Colonic mucosa (tissue), 4 donors: ENCODE data around the gene CCSER1. TPM values are rescaled to one million over a fixed set of nuclear protein-coding genes. Genes with fewer than 3 reads are reported as not detected.

Experiments
- DNase-seq: peaks from one replicate; pipeline ENCODE4 v3.0.0-alpha.2; 2020
- H3K27ac ChIP-seq: fragments of 200-600 bp; one replicate; pipeline ENCODE4 v1.8.0; 2021
- H3K27me3 ChIP-seq: fragments of 200-600 bp; one replicate; pipeline ENCODE4 v1.8.0; 2021
- H3K36me3 ChIP-seq: fragments of 200-600 bp; one replicate; pipeline ENCODE4 v1.8.0; 2021
- H3K4me1 ChIP-seq: fragments of 200-600 bp; one replicate; pipeline ENCODE4 v1.8.0; 2021; ENCODE audit warnings: mild to moderate bottlenecking
- H3K4me3 ChIP-seq: fragments of 200-600 bp; one replicate; pipeline ENCODE4 v1.8.0; 2021
- H3K9ac ChIP-seq, 2 donors: one replicate each; pipeline ENCODE4 v1.7.0; 2013; ENCODE audit warnings: control low read depth in 2 of 2, low read depth in 2 of 2, low read length in 2 of 2
- H3K9me3 ChIP-seq: fragments of 200-600 bp; one replicate; pipeline ENCODE4 v1.8.0; 2021
- intact Hi-C: fragments of 100-400 bp; cut with DNase I; formaldehyde crosslinking; loops from one replicate; pipeline ENCODE4 v1.14.1; 2022
- total RNA-seq, 2 donors: library from RNA; stranded (reverse); fragmentation: NEBNext Ultra II Directional in 1 of 2; extraction: Animal tissue kit (Norgen Biotek cat#: 25700) in 1 of 2; gene quantifications; one replicate each; pipeline ENCODE4 v1.2.1, GENCODE V29; 2021
- TF ChIP-seq, protein P1 (sequence below): fragments of 200-600 bp; IDR thresholded peaks from one replicate; pipeline ENCODE4 v1.8.0; 2022; ENCODE audit warnings: antibody characterized with exemption, mild to moderate bottlenecking
- donor health status: healthy.
- donor health status: DM: no; HTN: no; CAD: no.
- donor health status: DM: no; HTN: no; CAD: no.

CCSER1 gene
- total RNA-seq, 2 donors from 2014 or later: 11.2 to 13.4 TPM

DNA sequence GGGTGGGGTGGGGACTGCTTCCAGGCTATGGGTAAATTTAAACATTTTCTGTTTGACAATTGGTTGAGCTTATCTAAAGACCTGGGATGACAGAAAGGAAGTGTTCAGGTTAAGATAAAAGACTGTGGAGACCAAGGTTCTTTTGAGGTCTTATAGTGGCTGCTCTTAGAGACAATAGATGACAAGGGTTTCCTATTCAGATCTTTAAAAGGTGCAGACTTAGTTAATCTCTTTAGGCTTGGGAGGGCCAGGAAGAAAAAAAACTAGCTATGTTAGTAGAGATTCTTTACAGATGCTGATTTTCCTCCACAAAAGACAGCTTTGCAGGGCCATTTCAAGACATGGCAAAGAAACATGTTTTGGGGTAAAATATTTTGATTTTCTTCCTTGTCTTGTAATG lies 972.5 kb downstream of the CCSER1 start:
- Histone ChIP-seq H3K9ac (no peak overlapping the region), H3K9me3 (no peaks in the 10 kb centered on the region), H3K27me3 (no peaks in the 10 kb centered on the region), H3K27ac (no peak overlapping the region), H3K36me3 (no peaks in the 10 kb centered on the region), H3K4me3 (no peak overlapping the region), H3K4me1 (no peaks in the 10 kb centered on the region)
- TF ChIP-seq, protein P1, sequence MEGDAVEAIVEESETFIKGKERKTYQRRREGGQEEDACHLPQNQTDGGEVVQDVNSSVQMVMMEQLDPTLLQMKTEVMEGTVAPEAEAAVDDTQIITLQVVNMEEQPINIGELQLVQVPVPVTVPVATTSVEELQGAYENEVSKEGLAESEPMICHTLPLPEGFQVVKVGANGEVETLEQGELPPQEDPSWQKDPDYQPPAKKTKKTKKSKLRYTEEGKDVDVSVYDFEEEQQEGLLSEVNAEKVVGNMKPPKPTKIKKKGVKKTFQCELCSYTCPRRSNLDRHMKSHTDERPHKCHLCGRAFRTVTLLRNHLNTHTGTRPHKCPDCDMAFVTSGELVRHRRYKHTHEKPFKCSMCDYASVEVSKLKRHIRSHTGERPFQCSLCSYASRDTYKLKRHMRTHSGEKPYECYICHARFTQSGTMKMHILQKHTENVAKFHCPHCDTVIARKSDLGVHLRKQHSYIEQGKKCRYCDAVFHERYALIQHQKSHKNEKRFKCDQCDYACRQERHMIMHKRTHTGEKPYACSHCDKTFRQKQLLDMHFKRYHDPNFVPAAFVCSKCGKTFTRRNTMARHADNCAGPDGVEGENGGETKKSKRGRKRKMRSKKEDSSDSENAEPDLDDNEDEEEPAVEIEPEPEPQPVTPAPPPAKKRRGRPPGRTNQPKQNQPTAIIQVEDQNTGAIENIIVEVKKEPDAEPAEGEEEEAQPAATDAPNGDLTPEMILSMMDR: no peak
- intact Hi-C loops: no loop called here
- no peak for DNase-seq

DNA sequence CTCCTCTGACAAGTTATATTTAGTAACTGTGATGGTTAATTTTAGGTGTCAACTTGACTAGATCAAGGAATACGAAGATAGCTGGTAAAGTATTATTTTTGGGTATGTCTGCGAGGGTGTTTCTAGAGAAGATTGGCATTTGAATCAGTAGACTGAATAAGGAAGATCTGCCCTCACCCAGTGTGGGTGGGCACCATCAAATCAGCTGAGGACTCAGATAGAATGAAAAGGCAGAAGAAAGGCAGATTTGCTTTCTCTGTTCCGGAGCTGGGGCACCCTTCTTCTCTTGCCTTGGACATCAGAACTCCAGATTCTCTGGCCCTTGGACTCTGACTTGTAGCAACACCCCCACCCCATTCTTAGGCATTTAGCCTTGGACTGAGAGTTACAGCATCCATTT lies 981.6 kb downstream of the CCSER1 start:
- H3K4me3 ChIP-seq: no peak overlapping the region
- H3K27me3 ChIP-seq: no peaks in the 10 kb centered on the region
- H3K9me3 ChIP-seq: no peaks in the 10 kb centered on the region
- TF ChIP-seq, protein P1: no peak
- DNase-seq: no peak
- H3K4me1 ChIP-seq: no peaks in the 10 kb centered on the region
- no peaks in the 10 kb centered on the region for H3K36me3 ChIP-seq
- no peak overlapping the region for H3K9ac ChIP-seq
- intact Hi-C loops: no loop called here
- H3K27ac ChIP-seq: no peak overlapping the region

DNA sequence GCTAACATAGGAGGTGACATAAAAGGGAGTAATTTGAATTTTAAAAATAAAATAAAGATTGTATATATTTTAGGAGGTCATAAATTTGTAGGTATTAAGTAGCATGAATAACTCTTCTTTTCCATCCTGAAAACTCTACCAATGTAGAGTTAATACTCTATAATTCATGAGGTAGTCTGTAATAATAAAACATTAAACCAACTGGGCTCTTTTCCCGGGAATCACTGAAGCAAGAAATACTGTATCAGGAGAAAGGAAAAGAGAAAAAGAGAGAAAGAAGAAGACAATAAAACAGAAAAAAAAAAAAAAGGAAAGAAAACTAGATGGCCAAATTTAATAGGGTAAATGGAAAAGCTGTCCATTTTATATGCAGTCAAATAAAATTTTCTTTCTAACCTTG lies 984.4 kb downstream of the CCSER1 start:
- no peak for DNase-seq
- Histone ChIP-seq H3K27ac (no peak overlapping the region), H3K4me3 (no peak overlapping the region), H3K36me3 (no peaks in the 10 kb centered on the region), H3K9ac (no peak overlapping the region), H3K9me3 (no peaks in the 10 kb centered on the region), H3K27me3 (no peaks in the 10 kb centered on the region), H3K4me1 (no peaks in the 10 kb centered on the region)
- intact Hi-C loops: loop anchor here (10.0 kb wide), 1 partner anchor 697 kb away; no protein-coding TSS in a partner anchor
- TF ChIP-seq, protein P1: no peak

DNA sequence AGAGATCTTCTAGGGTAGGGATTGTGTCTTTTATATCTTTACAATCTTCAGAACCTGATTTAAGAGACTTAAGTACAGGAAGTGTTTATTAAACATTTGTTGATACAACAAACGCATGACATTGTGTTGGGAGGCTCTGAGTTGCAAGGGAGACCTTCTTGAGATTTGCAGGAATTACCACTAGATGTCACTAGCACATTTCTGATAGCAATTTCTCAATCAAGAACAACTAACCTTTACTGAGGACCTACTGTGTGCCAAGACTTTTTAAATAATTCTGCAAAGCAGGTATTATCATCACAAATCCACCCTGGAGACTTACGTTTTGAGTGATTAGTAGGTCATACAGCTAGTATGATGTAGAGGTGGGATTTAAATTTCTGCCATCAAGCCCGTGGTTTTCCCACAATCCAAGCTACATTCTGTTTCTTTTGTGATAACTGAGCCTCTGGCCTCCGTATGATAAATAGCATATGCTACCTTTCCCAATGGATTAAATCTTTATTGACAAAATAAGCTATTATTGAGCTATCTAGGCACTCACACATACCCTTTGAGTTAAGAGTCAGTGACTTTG lies 986.0 kb downstream of the CCSER1 start:
- TF ChIP-seq, protein P1: peak; percentile 37
- H3K4me3 ChIP-seq: no peak overlapping the region
- no peak overlapping the region for H3K27ac ChIP-seq
- no peaks in the 10 kb centered on the region for H3K27me3 ChIP-seq
- no peak overlapping the region for H3K9ac ChIP-seq
- no peaks in the 10 kb centered on the region for H3K36me3 ChIP-seq
- intact Hi-C loops: loop anchor here (10.0 kb wide), 1 partner anchor 698 kb away; no protein-coding TSS in a partner anchor
- no peaks in the 10 kb centered on the region for H3K9me3 ChIP-seq
- DNase-seq: no peak
- no peaks in the 10 kb centered on the region for H3K4me1 ChIP-seq

DNA sequence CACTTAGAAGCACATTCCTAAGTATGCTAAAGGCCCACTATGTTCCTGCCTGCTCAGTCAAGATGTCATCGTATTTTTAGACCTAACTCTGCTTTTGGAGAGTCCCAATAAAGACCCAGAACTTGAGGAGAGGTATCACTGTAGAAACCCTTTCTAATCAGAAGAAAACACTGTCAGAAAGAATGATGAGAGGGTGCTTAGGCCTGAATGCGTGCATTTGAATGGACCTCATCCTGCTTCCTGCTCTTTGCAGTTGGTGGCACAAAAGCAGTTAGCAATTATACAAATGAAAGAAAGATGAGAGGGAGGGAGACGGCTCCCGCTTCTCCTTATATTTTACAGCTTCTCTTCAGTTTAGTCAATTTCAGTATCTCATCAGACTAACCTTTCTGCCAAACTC lies 987.2 kb downstream of the CCSER1 start:
- no peaks in the 10 kb centered on the region for H3K36me3 ChIP-seq
- TF ChIP-seq, protein P1: no peak
- no peak overlapping the region for H3K27ac ChIP-seq
- no peaks in the 10 kb centered on the region for H3K27me3 ChIP-seq
- no peak overlapping the region for H3K9ac ChIP-seq
- DNase-seq: no peak
- no peak overlapping the region for H3K4me3 ChIP-seq
- intact Hi-C loops: loop anchor here (10.0 kb wide), 1 partner anchor 700 kb away; no protein-coding TSS in a partner anchor
- H3K4me1 ChIP-seq: no peaks in the 10 kb centered on the region
- H3K9me3 ChIP-seq: no peaks in the 10 kb centered on the region
